NCI-H2171 (cell line): ENCODE data around the gene CASP2.

Source experiments
- DNase-seq: peaks from one replicate; lab custom pipeline; 2025; lab: John Stamatoyannopoulos, UW

CASP2 gene

DNA sequence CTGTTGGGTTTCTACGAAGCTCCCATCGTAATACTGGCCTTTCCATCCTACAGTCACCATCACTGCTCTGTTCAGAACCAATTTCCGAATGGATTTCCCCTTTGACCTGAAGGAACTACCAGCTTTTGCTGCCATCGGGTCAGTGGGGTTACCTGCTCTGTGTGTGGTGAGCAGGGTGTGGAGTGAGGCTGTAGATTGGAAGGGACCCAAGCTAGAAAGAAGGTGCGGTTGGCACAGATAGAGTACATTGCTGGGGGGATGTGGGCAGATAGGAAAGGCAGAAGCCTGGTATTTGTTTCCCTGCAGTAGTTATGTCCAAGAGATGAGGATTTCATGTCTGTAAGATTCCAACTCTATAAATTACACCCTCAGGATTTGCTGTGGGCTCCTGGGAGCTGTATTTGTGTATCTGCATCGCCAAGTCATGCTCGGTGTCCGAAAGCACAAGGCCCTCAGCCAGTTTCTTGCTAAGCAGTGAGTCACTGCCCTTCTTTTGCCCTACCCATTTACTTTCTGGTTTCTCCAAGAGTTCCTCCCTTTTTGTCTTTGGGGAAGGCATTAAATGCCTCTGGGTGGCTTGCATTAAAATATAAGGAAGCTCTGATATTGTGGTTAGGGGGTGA, 43.1 kb downstream of the CASP2 start:
- DNase-seq = no peak

DNA sequence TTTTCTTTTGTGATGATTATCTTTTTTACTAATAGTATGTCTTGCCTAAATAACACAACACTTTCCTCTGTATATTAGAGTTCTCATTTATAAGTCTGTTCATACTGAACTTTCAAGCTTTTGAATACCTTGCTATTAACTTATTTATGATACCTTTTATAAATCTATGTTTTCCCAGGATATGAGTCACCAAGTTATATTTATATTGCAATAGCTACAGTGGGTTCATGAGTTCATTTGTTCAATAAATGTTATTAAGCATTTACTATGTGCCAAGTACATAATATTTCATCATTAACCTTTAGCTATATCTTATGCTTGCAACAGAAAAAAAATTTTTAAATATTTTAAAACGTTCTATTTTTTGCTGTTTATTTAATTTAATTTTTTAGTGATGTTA, 46.1 kb downstream of the CASP2 start:
- no peak for DNase-seq

DNA sequence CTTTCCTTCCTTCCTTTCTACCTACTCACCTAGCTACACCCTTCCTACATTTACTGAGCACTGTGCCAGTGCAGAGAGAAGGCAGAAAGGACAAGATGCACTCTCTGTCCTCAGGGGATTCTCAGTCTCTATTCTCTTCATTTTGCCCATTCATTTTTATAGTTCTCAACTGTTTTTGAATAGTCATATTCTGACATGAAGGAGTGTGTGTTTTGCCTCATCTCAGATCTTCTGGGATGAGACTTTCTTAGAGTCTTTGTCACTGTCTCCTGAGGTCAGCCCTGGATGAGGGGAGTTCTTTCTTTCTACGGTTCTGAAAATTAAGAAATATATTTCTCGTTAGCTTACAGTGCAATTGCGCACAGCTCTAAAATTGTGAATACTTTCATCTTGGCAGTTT, 49.1 kb downstream of the CASP2 start:
- no peak for DNase-seq

- no peak for DNase-seq
These were observed 53.7 kb downstream of the CASP2 start for GRCh38 chr7:143341842-143342241.

GRCh38 chr7:143343596-143343995, 55.4 kb downstream of the CASP2 start:
- DNase-seq = no peak

DNA sequence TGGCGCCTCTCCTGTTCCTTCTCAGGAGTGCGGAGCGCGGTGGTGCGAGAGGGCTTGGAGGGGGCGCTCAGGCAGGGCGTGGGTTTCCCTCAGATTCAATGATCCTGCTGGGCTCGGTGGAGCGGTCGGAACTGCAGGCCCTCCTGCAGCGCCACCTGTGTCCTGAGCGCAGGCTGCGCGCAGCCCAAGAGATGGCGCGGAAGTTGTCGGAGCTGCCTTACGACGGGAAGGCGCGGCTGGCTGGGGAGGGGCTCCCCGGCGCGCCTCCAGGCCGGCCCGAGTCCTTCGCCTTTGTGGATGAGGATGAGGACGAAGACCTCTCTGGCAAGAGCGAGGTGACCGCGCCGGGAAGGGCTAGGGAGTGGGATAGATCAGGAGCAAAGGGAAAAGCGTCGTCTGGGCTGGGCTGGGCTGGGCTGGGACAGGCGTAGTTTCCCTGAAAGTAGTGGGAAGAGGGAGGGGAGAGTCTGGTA, 57.3 kb downstream of the CASP2 start:
- peak; percentile 1 for DNase-seq

GRCh38 chr7:143346018-143346417, 57.9 kb downstream of the CASP2 start:
- DNase-seq = no peak

GRCh38 chr7:143347950-143348349, 59.8 kb downstream of the CASP2 start:
- DNase-seq = no peak

- DNase-seq = no peak
These were observed 62.9 kb downstream of the CASP2 start for GRCh38 chr7:143351060-143351459.

- no peak for DNase-seq
These were observed 63.4 kb downstream of the CASP2 start for GRCh38 chr7:143351574-143351973.

- no peak for DNase-seq
These were observed 64.4 kb downstream of the CASP2 start for GRCh38 chr7:143352531-143353002.

DNA sequence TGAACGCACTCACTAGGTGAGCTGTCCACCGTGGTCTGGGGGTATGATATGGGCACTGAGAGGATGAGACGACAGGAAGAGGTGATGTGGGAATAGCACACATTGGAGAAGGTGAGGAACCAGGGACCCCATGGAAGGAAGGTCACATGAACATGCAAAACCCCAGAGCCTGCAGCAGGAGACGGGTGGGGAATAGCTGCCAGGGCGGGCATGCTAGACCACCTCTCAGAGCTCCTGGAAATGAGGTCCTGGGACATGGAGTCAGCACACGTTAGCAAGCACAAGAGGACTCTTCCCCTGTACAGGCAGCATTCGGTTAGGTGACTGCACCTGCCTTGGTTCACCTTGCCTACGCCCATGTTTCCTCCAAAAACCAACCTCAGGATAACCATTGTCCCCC, 66.2 kb downstream of the CASP2 start:
- no peak for DNase-seq

GRCh38 chr7:143354965-143355364, 66.8 kb downstream of the CASP2 start:
- DNase-seq = no peak

- DNase-seq = no peak
These were observed 67.6 kb downstream of the CASP2 start for GRCh38 chr7:143355450-143356385.

DNA sequence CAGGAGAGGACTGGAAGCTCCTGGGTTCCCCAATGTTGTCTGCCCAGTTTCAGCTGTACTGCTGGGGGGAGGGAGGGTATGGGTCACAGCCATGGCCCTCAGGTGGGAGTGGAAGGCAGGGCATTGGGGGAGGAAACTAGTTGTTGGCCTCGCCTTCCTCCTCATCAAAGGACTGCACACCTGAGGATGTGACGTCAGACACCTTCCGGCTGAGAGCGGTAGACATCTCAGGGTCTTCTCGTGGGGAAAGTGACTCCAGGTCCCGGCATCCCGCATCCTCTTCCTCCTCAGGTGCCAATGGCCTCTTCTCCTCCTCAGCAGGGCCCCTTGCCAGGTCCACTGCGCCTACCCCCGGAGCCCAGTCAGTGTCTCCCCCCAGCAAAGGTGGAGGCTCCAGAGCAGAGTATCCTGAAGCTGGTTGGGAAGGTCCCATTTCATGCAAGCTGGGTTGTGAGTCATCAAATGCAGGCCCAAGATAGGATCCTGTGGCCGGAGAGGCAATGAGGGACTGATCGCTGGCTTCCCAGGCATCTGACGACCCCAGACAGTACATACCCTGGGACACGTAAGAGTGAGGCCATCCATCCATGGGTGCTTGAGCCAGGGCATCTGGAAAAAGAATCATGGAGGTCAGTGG, 68.4 kb downstream of the CASP2 start:
- no peak for DNase-seq
